Nephron progenitor cell (in vitro differentiated cells): ENCODE results near the gene TPBG.

ENCODE experiments used
- DNase-seq: peaks from one replicate; pipeline ENCODE4 v3.0.0; 2021
- H3K27ac Mint-ChIP-seq: 2 replicates; pipeline ENCODE4 v1.8.0; 2021; ENCODE audit warnings: mild to moderate bottlenecking, moderate library complexity, mixed read lengths
- H3K27me3 Mint-ChIP-seq: 2 replicates; pipeline ENCODE4 v1.8.0; 2021; ENCODE audit warnings: mild to moderate bottlenecking, low read depth, mixed read lengths; ENCODE audit not compliant: poor library complexity
- H3K36me3 Mint-ChIP-seq: 2 replicates; pipeline ENCODE4 v1.8.0; 2021; ENCODE audit warnings: low read depth, mixed read lengths
- H3K4me1 Mint-ChIP-seq: 2 replicates; pipeline ENCODE4 v1.8.0; 2021; ENCODE audit warnings: mixed read lengths
- H3K4me3 Mint-ChIP-seq: 2 replicates; pipeline ENCODE4 v1.8.0; 2021; ENCODE audit warnings: mild to moderate bottlenecking, moderate library complexity, mixed read lengths
- H3K9me3 Mint-ChIP-seq: 2 replicates; pipeline ENCODE4 v1.8.0; 2021; ENCODE audit warnings: mild to moderate bottlenecking, moderate library complexity, mixed read lengths
- TF ChIP-seq, protein P1 (sequence below): fragments of 200-600 bp; sonication (generic); IDR thresholded peaks from 2 replicates; pipeline ENCODE4 v1.5.0; 2021; ENCODE audit warnings: antibody characterized with exemption

Gene TPBG

DNA sequence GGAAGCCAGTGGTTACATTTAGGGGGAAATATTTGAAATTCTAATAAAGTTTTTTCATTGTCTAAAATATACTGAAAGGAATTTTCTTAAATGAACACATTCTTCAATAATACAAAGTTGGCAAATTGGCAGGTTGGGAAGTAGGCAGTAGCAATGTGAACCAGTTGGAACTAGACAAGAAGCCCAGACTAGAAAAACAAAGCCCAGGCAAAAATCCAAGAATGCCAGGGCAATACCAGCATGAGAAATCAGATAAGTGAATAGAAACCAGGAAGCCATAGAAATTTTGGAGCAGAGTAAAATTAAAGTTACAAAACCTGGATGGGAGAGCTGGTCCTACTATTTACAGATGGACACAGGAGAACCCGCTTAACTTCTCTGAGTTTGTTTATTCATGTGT, 52.2 kb downstream of the TPBG start:
- no peak overlapping the region for H3K27ac Mint-ChIP-seq
- no peak overlapping the region for H3K4me3 Mint-ChIP-seq
- H3K27me3 Mint-ChIP-seq, result no peaks in the 10 kb centered on the region
- H3K9me3 Mint-ChIP-seq, result no peaks in the 10 kb centered on the region
- H3K4me1 Mint-ChIP-seq, result peaks cover 14% of the 10 kb centered on the region
- TF ChIP-seq, protein P1, sequence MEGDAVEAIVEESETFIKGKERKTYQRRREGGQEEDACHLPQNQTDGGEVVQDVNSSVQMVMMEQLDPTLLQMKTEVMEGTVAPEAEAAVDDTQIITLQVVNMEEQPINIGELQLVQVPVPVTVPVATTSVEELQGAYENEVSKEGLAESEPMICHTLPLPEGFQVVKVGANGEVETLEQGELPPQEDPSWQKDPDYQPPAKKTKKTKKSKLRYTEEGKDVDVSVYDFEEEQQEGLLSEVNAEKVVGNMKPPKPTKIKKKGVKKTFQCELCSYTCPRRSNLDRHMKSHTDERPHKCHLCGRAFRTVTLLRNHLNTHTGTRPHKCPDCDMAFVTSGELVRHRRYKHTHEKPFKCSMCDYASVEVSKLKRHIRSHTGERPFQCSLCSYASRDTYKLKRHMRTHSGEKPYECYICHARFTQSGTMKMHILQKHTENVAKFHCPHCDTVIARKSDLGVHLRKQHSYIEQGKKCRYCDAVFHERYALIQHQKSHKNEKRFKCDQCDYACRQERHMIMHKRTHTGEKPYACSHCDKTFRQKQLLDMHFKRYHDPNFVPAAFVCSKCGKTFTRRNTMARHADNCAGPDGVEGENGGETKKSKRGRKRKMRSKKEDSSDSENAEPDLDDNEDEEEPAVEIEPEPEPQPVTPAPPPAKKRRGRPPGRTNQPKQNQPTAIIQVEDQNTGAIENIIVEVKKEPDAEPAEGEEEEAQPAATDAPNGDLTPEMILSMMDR, result no peak
- H3K36me3 Mint-ChIP-seq, result no peaks in the 10 kb centered on the region
- no peak for DNase-seq

DNA sequence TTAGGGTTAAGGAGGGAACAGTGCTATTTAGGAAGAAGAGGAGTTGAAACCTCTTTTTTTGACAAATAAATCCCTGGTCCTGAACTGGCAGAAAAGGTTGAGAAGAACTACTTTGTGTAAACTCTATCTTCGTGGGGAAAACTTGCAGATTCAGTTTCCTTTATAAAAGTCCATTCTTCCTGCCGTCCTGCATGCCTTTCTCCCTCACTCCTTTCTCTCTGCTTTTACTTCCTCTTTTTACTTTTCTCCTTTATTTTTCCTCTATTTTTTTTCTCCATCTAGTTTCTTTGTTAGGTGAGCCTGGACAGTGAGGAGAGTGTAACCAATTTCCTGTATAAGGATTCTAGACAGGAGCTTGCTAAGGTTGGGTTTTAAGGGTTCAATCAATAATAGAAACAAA, 52.7 kb downstream of the TPBG start:
- Mint-ChIP-seq H3K4me1 (peaks cover 14% of the 10 kb centered on the region), H3K27ac (no peak overlapping the region), H3K36me3 (no peaks in the 10 kb centered on the region), H3K9me3 (no peaks in the 10 kb centered on the region), H3K27me3 (no peaks in the 10 kb centered on the region), H3K4me3 (no peak overlapping the region)
- no peak for DNase-seq
- TF ChIP-seq, protein P1, result no peak
